Measurements from ENCODE around the gene GP1BB. TPM values are rescaled to one million over a fixed set of nuclear protein-coding genes. Genes with fewer than 3 reads are reported as not detected.

GP1BB gene
- polyA plus RNA-seq, 2 of the 4 experiments (the other 2 are of a cell fraction) = 0.06 to 0.48 TPM

DNA sequence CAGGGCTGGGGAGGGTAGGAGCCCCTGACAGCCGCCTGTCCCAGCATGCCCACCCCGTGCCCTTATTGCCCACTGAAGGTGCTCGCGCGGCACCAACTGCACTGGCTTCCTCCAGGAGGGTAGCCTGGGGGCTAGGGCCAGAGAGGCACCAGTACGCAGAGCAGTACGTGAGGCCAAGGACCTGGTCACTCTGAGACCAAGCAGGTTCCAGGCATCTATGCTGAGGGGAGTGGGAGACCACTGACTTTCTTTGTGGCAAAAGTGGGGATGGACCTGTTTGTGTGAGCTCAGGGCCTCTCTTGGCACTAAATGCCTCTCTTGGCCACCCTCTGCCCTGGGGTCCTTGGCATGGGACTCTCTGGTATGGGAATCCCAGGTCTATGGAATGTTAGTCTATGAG lies 10.8 kb downstream of the GP1BB start:
- 82% methylated on average over 4 of the region's 7 CpGs for WGBS (ENCODE audit: missing lambda C conversion rate)
- DNase-seq (ENCODE audit: low read depth in 1 of 2, low spot score in 1 of 2) = no peak
- no peak for FAIRE-seq
- POLR2A ChIA-PET = no interaction called here
- Histone ChIP-seq H3K4me2 (no peak overlapping the region), H3K27ac (no peak overlapping the region), H3K9me3 (no peaks in the 10 kb centered on the region), H3K4me1 (no peaks in the 10 kb centered on the region), H3K4me3 (no peak overlapping the region)
- ATAC-seq = no peak
- CTCF ChIA-PET = interaction anchor here (2.4 to 8.4 kb wide), 2 partner anchors 180 to 220 kb away, joined by 6 to 215 read pairs; no protein-coding TSS in a partner anchor
- TF ChIP-seq ZSCAN20 (CRISPR knock-in tag; IDR thresholded peaks at IDR 0.05) (no peak), GATA3 (IDR thresholded peaks at IDR 0.05; ENCODE audit: borderline replicate concordance) (no peak), MAFK (IDR thresholded peaks at IDR 0.05; ENCODE audit: partially characterized antibody) (no peak), POLR2AphosphoS2 (conservative IDR thresholded peaks at IDR 0.05; ENCODE audit: low read length) (no peak), ESRRA (IDR thresholded peaks at IDR 0.05; ENCODE audit: borderline replicate concordance, low read length) (no peak), RAD21 (conservative IDR thresholded peaks at IDR 0.05 in 1 of 2, IDR thresholded peaks at IDR 0.05 in 1 of 2) (no peak), CBX2 (IDR thresholded peaks at IDR 0.05; ENCODE audit: borderline replicate concordance, low read depth) (no peak), EHF (CRISPR knock-in tag; IDR thresholded peaks at IDR 0.05) (no peak)
- TF ChIP-seq, protein P1, sequence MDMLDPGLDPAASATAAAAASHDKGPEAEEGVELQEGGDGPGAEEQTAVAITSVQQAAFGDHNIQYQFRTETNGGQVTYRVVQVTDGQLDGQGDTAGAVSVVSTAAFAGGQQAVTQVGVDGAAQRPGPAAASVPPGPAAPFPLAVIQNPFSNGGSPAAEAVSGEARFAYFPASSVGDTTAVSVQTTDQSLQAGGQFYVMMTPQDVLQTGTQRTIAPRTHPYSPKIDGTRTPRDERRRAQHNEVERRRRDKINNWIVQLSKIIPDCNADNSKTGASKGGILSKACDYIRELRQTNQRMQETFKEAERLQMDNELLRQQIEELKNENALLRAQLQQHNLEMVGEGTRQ (IDR thresholded peaks at IDR 0.05) = no peak

DNA sequence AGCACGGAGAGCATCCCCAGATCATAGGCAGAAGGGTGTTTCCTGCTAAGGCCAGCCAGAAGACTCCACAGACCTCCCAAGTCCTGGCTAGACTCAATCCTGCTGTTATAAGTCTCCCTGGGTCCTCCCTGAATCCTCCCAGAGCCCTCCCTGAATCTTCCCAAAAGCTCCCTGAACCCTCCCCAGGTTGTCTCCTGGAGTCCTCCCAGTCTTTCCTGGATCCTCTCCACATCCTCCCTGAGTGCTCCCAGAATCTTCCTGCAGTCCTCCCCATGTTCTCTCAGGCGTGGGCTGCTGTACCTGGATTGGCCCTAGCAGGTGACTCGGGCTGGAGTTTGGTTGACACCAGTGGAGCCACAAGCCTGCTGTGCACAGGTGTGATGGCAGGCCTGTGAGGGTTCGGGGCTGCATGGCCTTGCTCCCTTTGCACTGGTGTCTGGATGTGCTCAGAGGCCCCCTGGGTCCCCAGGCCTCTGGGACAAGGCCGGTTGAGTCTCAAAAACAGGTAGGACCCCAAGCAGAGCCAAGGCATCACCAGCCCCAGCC lies 11.6 kb downstream of the GP1BB start:
- CTCF ChIA-PET = interaction anchor here (8.4 kb wide), 1 partner anchor 180 kb away, joined by 215 read pairs; no protein-coding TSS in a partner anchor
- DNase-seq (ENCODE audit: low read depth in 1 of 2, low spot score in 1 of 2) = no peak
- H3K4me3 ChIP-seq = no peak overlapping the region
- 59% methylated on average over 3 of the region's 5 CpGs for WGBS (ENCODE audit: missing lambda C conversion rate)
- H3K4me1 ChIP-seq = no peaks in the 10 kb centered on the region
- no peak overlapping the region for H3K4me2 ChIP-seq
- no peak overlapping the region for H3K27ac ChIP-seq
- POLR2A ChIA-PET = no interaction called here
- ATAC-seq = no peak
- FAIRE-seq = no peak
- TF ChIP-seq, protein P2, sequence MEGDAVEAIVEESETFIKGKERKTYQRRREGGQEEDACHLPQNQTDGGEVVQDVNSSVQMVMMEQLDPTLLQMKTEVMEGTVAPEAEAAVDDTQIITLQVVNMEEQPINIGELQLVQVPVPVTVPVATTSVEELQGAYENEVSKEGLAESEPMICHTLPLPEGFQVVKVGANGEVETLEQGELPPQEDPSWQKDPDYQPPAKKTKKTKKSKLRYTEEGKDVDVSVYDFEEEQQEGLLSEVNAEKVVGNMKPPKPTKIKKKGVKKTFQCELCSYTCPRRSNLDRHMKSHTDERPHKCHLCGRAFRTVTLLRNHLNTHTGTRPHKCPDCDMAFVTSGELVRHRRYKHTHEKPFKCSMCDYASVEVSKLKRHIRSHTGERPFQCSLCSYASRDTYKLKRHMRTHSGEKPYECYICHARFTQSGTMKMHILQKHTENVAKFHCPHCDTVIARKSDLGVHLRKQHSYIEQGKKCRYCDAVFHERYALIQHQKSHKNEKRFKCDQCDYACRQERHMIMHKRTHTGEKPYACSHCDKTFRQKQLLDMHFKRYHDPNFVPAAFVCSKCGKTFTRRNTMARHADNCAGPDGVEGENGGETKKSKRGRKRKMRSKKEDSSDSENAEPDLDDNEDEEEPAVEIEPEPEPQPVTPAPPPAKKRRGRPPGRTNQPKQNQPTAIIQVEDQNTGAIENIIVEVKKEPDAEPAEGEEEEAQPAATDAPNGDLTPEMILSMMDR (IDR thresholded peaks at IDR 0.05) = no peak
- TF ChIP-seq POLR2AphosphoS2 (conservative IDR thresholded peaks at IDR 0.05; ENCODE audit: low read length) (no peak), HOXB5 (CRISPR knock-in tag; IDR thresholded peaks at IDR 0.05) (no peak), KDM5A (IDR thresholded peaks at IDR 0.05) (no peak), CBX2 (IDR thresholded peaks at IDR 0.05; ENCODE audit: borderline replicate concordance, low read depth) (no peak), HOXB13 (CRISPR knock-in tag; IDR thresholded peaks at IDR 0.05; ENCODE audit: low read depth) (no peak), NPAS2 (CRISPR knock-in tag; IDR thresholded peaks at IDR 0.05; ENCODE audit: borderline replicate concordance) (no peak), HOXA7 (CRISPR knock-in tag; IDR thresholded peaks at IDR 0.05) (no peak), ESRRA (IDR thresholded peaks at IDR 0.05; ENCODE audit: borderline replicate concordance, low read length) (no peak), PHF8 (IDR thresholded peaks at IDR 0.05; ENCODE audit: borderline replicate concordance, low read depth) (no peak), ZC3H11A (IDR thresholded peaks at IDR 0.05) (no peak), HEYL (CRISPR knock-in tag; IDR thresholded peaks at IDR 0.05) (no peak), CHD4 (IDR thresholded peaks at IDR 0.05; ENCODE audit: borderline replicate concordance) (no peak), NFE2L2 (conservative IDR thresholded peaks at IDR 0.05; ENCODE audit: low read length) (no peak)
- TF ChIP-seq, protein P3, sequence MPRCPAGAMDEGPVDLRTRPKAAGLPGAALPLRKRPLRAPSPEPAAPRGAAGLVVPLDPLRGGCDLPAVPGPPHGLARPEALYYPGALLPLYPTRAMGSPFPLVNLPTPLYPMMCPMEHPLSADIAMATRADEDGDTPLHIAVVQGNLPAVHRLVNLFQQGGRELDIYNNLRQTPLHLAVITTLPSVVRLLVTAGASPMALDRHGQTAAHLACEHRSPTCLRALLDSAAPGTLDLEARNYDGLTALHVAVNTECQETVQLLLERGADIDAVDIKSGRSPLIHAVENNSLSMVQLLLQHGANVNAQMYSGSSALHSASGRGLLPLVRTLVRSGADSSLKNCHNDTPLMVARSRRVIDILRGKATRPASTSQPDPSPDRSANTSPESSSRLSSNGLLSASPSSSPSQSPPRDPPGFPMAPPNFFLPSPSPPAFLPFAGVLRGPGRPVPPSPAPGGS (IDR thresholded peaks at IDR 0.05) = no peak
- TF ChIP-seq, protein P4, sequence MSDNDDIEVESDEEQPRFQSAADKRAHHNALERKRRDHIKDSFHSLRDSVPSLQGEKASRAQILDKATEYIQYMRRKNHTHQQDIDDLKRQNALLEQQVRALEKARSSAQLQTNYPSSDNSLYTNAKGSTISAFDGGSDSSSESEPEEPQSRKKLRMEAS (IDR thresholded peaks at IDR 0.05) = no peak
- TF ChIP-seq, protein P5, sequence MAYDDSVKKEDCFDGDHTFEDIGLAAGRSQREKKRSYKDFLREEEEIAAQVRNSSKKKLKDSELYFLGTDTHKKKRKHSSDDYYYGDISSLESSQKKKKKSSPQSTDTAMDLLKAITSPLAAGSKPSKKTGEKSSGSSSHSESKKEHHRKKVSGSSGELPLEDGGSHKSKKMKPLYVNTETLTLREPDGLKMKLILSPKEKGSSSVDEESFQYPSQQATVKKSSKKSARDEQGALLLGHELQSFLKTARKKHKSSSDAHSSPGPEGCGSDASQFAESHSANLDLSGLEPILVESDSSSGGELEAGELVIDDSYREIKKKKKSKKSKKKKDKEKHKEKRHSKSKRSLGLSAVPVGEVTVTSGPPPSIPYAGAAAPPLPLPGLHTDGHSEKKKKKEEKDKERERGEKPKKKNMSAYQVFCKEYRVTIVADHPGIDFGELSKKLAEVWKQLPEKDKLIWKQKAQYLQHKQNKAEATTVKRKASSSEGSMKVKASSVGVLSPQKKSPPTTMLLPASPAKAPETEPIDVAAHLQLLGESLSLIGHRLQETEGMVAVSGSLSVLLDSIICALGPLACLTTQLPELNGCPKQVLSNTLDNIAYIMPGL (CRISPR knock-in tag; IDR thresholded peaks at IDR 0.05; ENCODE audit: borderline replicate concordance) = no peak
- TF ChIP-seq, protein P6, sequence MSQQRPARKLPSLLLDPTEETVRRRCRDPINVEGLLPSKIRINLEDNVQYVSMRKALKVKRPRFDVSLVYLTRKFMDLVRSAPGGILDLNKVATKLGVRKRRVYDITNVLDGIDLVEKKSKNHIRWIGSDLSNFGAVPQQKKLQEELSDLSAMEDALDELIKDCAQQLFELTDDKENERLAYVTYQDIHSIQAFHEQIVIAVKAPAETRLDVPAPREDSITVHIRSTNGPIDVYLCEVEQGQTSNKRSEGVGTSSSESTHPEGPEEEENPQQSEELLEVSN (IDR thresholded peaks at IDR 0.05; ENCODE audit: borderline replicate concordance, low read depth) = no peak
- H3K9me3 ChIP-seq = no peaks in the 10 kb centered on the region

Measured in A549 (cell line).